DMS 273 (cell line): Measurements from ENCODE around the gene SPAG16.

Source experiments
- DNase-seq: peaks from one replicate; lab custom pipeline; 2025; ENCODE audit not compliant: unreplicated experiment; lab: John Stamatoyannopoulos, UW

Gene SPAG16

DNA sequence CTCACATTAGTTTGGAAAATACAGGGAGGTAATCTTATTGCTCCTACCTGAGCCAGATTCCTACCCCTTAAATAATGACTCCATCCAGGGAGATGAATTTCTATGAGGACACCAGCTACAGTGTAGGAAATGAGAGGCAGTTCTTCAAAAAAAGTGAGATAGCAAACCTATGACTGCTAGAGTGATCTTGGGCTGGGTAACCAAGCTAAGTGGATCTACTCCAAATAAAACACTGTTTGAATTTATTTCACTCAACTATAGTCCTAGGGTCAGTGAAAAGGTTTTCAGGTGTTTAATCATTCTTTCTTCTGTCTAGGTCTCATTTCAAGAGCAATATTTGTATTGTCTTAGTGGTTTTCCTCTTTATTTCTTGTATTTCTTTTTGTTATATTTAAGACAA, 854.5 kb downstream of the SPAG16 start:
- no peak for DNase-seq

DNA sequence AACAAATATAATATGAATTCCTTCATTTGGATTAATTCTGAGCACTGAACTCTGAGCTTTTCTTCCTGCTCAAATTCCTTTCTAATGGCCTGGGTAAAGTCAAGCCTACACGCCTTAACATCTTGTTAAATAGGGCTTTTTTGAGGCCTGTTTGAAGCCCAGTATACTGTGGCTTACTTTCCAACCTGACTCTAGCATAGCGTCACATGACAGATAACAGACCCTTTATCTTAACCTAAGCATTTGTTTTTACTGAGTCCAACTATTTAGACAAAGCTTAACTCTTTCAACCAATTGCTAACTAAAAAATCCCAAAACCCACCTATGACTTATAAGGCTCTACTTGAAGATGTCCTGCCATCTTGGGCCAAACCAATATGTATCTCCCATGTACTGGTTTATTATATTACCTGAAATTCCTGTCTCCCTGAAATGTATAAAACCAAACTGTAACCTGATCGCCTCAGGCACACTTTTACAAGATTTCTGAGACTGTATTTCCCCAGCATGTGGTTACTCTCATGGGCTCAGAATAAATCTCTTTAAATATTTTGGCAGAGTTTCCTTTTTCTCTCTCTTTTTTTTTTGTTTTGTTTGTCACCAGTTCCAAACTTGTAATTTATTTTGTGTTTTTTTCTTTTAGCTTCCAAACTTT, 855.5 kb downstream of the SPAG16 start:
- DNase-seq = peak; percentile 3

DNA sequence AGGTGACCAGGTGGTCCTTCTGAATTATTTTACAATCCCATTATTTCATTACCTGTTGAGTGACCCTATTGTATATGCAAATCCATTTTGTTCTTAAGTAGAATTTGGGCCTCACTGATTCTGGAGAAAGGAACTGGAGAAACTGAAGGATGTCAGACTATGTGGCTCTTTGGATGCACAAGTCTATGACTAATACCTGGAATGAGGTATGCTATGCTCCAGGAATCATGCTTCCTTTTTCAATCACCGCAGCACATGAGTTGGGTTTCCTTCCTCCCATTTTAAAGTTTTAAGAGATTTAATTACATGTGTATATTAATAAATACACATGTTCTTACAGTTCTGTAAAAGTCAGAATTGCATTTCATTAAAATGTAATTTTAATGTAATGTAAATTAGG, 872.7 kb downstream of the SPAG16 start:
- no peak for DNase-seq

DNA sequence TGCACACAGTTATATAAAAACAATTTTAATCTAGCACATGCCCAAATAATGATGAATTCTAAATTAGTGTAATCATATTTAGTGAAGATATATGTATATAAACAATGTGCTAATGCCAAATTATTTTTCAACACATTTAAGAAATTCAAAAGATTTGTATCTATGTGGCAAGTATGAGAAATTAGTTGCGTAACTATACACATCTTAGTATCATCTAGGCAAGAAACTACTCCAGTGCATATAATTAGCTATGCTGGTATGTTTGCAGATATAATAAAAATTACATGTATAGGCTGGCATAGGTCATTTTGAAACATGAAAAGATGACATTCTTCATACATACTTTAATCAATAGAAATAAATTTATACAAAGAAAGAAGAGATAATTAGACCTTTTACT, 874.6 kb downstream of the SPAG16 start:
- no peak for DNase-seq

DNA sequence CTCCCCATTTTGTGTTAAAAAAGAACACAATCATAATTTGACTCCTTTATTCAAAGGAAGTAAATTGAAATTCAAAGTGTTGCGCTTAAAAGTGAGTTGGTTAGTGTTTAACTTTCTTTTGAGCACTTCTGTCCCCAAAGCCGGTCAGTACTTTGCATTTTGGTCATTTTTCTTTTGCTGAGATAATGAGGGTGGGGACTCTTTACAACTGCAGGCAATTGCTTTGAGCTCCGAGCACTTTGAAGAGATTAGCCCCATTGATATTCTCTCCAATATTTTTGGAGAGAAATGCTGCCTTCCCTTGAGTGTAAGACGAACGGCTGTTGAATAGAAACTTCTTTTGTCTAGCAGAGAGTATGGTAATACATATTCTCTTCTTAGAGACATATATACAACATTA, 885.0 kb downstream of the SPAG16 start:
- DNase-seq = no peak

DNA sequence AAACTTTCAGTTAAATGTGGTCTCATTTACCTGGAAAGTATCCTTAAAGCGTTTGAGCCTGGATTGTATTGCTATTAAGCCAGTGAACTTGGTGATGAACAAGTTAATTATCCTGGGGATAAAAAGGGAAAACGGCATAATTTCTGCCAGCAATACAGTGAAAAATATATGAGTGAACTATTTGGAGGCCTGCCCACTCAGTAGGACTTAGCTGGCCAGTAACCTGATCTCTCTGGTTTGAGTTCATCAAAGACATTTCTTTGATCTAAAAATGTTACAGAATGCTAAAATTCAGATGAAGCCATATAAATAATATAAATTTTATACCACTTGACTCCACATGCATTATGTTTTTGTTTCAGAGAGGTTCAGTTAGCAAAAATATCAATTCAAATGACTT, 885.5 kb downstream of the SPAG16 start:
- no peak for DNase-seq

DNA sequence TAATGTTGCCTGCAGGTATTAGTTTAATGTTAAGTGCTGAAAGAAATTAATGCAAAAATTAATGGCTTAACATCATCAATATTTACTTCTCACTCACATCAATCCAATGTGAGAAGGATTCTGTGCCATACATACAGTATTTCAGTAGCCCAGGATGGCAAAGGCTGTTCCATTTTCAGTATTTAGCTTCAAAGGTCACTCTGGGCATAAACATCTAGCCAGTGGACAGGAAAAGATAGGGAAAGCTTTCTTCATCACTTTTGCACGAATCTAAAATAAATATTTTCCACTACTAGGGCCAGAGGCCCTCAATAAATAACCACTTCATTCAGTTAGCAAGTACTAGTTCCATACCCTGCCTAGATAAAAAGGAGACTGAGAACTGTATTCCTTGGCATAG, 890.3 kb downstream of the SPAG16 start:
- DNase-seq = no peak

DNA sequence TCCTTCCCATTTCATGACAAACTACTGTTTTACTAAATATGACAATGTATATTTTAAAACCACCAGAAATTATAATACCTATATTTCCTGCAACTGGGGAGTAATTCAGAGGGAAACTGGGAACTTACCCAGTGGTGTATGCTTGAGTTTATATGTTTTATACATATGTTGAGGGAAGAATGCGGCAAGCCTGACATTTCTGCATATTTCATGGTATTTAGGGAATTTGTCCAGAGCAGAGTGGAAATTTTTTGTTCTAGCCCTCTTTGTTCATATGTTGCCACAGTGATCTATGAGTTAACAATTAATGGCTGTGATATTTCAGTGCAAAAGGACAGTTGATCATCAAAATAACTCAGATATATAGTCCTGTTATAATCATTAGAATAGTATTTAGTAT, 895.8 kb downstream of the SPAG16 start:
- no peak for DNase-seq

DNA sequence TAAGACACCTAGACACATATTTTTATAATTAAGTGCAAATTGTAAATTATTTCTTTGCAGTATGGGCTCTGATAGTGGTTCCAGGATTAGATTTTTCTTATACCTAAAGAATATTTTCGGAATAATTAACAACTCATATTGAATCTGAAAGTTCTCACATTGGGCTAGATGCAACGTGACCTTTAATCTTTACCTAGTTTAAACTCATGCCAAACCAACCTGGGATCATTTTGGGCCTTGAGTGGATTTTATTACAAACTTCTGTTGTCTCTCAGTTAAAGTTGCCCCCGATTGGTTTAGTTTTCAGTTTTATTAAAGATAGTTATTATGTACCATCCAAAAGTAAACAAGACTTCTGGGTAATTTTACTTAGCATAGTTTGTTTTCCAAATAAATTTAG, 896.4 kb downstream of the SPAG16 start:
- no peak for DNase-seq

DNA sequence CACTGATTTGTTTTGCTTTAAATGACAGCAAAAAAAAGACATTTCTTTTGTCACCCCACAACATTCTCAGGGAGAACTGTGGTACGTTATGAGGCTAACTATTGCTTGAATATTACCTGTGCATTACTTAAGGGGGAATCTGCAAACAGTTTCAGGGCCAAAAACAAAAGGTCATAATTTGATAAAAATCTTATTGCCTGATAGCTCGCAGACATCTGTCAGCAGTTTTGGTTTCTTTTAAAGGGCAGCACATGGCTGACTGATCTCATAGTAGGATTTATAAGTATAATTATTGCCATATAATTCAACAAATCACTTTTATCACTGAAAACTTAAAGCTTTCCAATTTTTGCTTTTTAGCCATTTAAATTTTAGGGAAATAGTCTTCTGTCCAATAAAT, 900.2 kb downstream of the SPAG16 start:
- DNase-seq = peak; percentile 11

DNA sequence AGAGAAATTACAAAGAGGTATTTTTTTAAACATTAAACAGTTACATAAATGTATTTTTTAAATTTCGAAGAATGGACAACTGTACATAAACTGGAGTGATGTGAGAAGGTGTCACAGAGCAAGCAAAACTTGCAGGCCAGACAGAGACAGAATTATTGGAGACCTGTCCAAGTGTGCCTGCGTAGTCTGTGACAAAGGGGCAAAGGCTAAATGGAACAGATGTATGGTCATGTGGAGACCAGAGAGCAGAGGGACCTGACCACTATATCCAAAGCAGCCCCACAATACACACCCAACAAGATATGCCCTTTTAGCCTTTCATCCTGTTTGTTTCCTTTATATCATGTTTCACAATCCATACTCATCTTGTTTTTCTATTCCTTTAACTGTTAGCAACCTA, 901.3 kb downstream of the SPAG16 start:
- no peak for DNase-seq

DNA sequence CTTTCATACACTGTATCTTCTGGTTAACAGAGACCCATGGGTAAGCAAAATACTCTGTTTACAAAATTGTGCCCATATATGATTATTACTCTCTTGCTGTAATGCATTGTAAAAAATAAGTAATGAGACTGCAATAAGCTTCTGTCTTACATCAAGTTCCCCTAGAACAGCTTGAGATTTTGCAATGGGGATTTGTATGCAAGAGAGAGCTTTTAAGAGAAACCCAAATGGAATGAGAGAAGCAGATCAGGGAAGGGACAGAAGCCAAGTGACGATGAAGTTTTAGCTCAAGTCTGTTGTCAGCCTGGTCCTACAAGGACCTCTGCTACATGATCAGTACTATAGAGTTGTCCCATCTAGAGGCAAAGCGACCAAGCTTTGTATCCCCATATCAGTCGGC, 908.4 kb downstream of the SPAG16 start:
- DNase-seq = no peak

DNA sequence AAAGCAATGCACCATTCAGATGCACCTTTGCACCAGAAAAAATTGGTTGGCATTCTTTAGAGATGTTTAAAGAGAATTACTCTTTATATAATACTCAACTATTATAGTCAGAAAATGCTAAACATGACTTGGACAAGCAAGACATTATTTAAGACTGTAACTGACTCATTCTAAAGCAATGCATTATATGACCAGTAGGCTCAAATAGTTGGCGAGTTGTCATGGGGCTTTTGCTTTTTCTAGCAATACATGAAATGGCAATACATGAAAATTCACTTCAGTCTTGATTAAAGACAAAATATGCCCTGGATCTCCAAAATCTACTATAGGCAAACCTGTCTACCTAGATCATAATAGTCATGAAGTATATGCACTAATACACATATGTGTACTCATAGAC, 909.7 kb downstream of the SPAG16 start:
- DNase-seq = no peak

DNA sequence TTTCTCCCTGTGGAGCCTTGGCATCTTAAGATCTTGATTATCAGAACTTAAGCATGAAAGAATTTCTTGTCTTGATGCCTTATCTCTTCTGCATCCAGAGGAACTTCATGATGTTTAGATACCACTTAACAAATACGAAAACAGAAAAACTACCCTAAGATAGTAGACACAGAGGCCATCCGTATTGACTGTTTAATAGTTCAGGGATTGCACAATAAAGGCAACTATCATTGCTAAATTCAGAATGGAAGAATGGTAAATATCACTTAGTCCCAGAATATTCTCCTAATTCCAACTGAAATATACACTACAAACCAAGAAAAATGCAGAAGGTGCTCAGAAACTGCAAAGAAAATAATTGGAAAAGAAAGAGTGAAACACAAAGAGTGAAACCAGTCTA, 912.0 kb downstream of the SPAG16 start:
- no peak for DNase-seq

DNA sequence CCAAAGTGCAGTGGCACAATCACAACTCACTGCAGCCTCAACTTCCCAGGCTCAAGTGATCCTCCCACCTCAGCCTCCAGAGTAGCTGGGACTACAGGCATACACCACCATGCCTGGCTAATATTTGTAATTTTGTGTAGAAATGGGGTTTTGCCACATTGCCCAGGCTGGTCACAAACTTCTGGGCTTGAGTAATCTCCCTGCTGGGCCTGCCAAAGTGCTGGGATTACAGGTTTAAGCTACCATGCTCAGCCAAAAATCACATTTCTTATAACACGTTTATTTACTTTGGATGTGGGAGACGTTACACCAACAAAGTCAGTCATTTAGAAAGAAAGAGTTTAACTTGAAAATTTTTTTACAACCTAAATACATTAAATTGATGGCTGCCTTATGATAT, 917.6 kb downstream of the SPAG16 start:
- DNase-seq = no peak

DNA sequence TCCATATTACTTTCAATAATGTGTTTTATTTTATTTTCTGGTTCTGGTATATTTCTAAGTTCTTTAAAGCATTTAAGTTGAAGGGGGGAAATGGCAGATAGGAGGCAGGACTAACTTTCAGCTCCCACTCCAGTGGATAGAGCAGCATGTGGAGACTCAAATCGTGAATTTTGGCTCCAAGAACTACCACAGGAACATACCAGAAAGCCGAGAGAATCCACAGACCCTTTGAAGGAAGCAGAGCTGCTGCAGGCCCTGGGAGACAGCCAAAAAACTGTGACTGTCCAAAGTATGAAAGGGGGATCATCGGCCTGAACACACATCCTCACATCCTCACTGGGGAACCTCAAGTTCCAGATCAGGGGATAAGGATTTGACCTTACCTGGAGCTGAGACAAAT, 919.0 kb downstream of the SPAG16 start:
- no peak for DNase-seq

DNA sequence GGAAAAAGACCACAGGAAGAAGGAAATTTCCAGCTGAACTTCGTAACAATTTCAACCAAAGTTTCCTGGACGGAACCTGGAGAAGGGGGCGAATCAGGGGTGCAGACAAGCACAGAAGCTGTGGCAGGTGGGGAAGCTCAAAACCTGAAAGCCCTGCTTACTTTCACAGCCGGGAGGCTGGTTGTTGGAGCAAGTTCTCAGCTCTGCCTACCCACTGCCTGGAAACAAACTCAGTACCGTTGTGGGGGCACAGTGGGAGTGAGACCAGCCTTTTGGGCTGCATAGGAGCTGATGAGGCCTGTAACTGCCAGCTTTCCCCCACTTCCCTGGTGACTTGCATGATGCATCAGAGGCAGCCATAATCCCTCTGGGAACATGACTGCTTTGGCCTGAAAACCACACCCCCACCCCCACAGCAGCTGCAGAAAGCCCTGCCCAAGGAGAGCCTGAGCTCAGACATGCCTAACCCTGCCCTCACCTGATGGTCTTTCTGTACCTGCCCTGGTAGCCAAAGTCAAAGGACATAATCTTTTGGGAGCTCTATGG, 919.6 kb downstream of the SPAG16 start:
- no peak for DNase-seq

DNA sequence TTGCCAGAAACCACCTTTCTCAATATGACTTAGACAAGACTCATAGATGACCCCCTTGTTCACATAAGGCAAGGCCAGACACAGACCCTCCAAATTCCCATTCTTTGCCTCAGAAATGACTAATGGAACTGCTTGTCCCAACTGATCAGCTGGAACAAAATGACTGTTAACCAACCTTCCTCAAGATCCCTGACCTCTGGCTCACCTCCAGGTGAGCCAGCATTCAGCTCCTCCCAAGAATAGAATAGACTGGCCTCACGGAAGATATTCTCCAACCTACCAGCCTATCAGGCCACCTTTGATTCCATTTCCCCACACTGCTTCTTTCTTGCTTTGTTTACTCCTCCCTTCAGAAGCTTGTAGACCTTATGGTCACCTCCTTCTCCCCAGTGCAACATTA, 930.8 kb downstream of the SPAG16 start:
- no peak for DNase-seq

DNA sequence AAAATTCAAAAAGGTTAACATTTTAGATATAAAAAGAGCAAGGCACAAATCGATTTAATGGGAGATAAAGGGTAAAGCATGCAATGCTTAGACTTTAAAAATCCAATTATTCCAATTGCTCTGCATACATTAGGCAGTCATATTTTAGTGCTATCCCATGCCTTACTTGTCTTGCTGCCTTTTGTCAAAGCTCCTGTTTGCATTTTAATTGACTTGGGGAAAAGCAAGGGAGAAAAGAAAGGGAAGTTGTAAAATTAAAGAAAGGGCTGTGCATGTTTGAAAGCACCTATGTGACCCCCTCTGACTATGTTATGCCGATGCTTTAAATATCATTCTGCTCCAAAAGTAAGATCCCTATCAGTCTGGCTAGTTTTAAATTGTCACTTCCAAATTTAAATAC, 932.9 kb downstream of the SPAG16 start:
- DNase-seq = no peak

DNA sequence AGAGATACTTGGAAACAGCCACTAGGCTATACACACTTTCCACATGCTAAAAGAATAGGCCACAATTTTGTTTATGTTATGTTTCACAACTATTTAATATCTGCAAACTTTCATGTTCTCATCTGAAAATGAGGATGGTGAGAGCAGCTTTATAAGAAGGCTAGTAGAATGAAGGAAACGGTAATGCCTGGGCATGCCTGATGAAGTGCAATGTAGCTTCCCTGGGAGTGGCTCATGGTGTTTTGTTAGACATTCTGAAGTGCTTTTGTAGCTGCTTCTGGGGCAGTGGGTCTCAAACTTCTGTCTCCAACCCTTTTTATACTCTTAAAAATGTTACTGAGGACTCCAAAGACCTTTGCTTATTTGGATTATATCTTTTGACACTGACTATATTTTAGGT, 933.3 kb downstream of the SPAG16 start:
- no peak for DNase-seq

DNA sequence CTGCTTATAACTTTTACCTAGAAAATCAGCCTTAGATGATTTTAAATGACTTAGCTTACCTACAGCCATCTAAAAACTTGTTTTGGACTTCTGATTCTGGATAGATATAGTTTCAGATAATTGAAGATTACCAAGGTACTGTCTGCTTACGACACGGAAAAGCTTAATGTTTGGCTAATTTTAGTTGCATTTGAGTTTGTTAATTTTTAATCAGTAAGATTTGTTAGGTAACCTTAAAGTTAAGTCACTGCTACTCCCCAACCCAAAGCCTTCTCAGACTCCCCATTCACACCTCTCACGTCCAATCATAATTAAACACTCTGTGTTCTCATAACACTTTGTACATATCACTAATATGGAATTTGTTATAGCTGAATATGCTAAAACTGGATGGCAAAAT, 936.0 kb downstream of the SPAG16 start:
- DNase-seq = no peak

DNA sequence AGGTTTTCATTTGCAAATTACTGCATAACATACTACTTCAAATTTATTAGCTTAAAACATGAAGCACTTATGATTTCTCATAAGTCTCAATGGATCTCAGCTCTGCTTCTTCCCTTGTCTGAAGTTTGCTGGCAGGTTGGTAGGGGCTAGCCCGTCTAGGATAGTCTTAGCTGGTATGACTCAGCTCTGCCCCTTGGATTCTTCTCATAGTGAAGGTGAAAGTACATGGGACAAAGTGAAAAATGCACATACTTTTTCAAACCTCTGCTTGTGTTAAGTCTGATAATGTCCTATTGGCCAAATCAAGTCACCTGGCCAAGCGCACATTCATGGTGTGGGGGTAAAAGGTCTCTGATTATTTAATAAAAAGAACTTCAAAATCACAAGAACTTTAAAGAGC, 941.8 kb downstream of the SPAG16 start:
- no peak for DNase-seq

DNA sequence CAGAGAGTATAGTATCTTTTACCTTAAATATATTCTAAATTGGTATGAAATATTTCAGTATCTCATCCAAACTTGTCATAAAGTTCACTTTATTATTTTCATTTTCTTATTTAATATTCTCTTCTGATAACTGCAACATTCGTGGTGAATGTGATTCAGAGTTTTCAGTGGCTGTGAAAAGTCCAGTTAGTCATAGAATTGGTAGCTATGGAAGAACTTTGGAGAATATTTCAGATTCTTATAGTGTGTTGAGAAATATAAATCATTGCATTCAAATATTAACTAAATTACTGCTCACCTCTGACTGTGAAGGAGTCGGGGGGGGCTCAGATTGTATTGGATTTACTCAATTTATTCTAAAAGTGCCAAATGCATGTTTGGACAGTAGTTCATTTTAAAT, 948.0 kb downstream of the SPAG16 start:
- no peak for DNase-seq
